Right lobe of liver (tissue), 6 donors: Measurements from ENCODE around the gene HSDL1. TPM values are rescaled to one million over a fixed set of nuclear protein-coding genes. Genes with fewer than 3 reads are reported as not detected.
A peak's percentile ranks its signal among the peaks of the same experiment; 100 is the strongest.

Experiments used
- ATAC-seq, 4 donors: fragments of 200-7000 bp; cut with Tn5 transposase; one replicate each; pipeline ENCODE4 v1.9.1; 2020; ENCODE audit warnings: mild to moderate bottlenecking in 4 of 4, moderate library complexity in 4 of 4
- DNase-seq, 3 donors: peaks; one replicate each; pipeline ENCODE4 v3.0.0-alpha.2; 2020
- H3K27ac ChIP-seq, 3 donors: fragments of 200-600 bp; one replicate each; pipeline ENCODE4 v1.8.0; 2022
- H3K27me3 ChIP-seq, 2 donors: fragments of 200-600 bp; one replicate each; pipeline ENCODE4 v1.8.0; 2022
- H3K36me3 ChIP-seq, 4 donors: fragments of 200-600 bp; sonication (generic) in 1 of 4; one replicate each; pipeline versions ENCODE4 v1.5.1 to v1.8.0; 2017 to 2022; ENCODE audit warnings: control low read depth in 1 of 4
- H3K4me1 ChIP-seq, 4 donors: fragments of 200-600 bp; sonication (generic) in 1 of 4; one replicate each; pipeline versions ENCODE4 v1.5.1 to v1.8.0; 2017 to 2022; ENCODE audit warnings: control low read depth in 1 of 4
- H3K4me3 ChIP-seq, 3 donors: fragments of 200-600 bp; one replicate each; pipeline ENCODE4 v1.8.0; 2022
- H3K9me3 ChIP-seq, 4 donors: fragments of 200-600 bp; sonication (generic) in 1 of 4; one replicate each; pipeline versions ENCODE4 v1.5.1 to v1.8.0; 2017 to 2022; ENCODE audit warnings: control low read depth in 1 of 4
- POLR2A ChIP-seq: fragments of 450-650 bp; IDR thresholded peaks from one replicate; pipeline ENCODE4 v1.6.1; 2017; ENCODE audit warnings: antibody characterized with exemption, mild to moderate bottlenecking
- WGBS: methylation state at CpG from one replicate; pipeline ENCODE4 v1.1.6; 2018; ENCODE audit warnings: low coverage, low lambda C conversion rate; ENCODE audit not compliant: insufficient coverage; ENCODE audit errors: missing lambda C conversion rate; 5-methylcytosine and 5-hydroxymethylcytosine counted together
- intact Hi-C, 2 donors: fragments of 100-400 bp; cut with DNase I; formaldehyde crosslinking; loops; one replicate each; pipeline versions ENCODE4 v1.11.2 to v1.14.1; 2022
- total RNA-seq, 6 experiments: library from RNA; depleted of rRNA in 2 of 6; stranded (reverse); fragments of >200 nt in 2 of 6; fragmentation: NEBNext Ultra II Directional in 3 of 6; extraction: Animal tissue kit (Norgen Biotek cat#: 25700) in 3 of 6; gene quantifications; one replicate each; pipeline versions ENCODE4 v1.1.0 to v1.2.4, GENCODE V29; 2016 to 2023
- TF ChIP-seq, protein P1 (sequence below), 4 donors: fragments of 200-600 bp in 3 of 4; fragments of 450-650 bp in 1 of 4; IDR thresholded peaks; one replicate each; pipeline versions ENCODE4 v1.5.1 to v1.8.0; 2016 to 2022; ENCODE audit warnings: antibody characterized with exemption in 4 of 4, mild to moderate bottlenecking in 2 of 4
- donor health status: DM: no; HTN: yes; CAD: no.
- donor health status: DM: no; HTN: no; CAD: no.
- donor health status: DM: no; HTN: no; CAD: no.
- donor health status: DM: no; HTN: yes; CAD: no.
- donor health status: DM: no; HTN: yes; CAD: no.

HSDL1 gene
- total RNA-seq, 6 experiments from 2014 or later: 4.3 to 8.1 (median 6.2) TPM

DNA sequence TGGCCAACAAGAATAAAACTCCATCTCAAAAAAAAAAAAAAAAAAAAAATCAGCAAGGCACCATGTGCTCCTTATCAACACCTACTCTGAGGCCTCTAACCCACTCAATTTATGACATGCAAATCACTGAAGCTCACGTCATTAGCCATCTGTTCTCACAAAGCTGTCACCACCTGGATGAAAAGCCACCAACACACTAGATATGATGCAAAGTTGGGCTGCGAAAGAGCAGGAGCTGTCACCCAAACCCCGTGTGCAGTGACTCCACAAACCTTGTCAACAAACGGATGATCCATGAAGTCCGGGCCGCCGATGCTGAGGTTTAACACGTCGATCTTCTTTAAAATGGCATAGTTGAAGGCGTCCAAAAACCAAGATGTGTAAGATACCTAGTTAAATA, 53.5 kb downstream of the HSDL1 start:
- no peaks in the 10 kb centered on the region for H3K27me3 ChIP-seq
- no peaks in the 10 kb centered on the region for H3K9me3 ChIP-seq
- TF ChIP-seq, protein P1, sequence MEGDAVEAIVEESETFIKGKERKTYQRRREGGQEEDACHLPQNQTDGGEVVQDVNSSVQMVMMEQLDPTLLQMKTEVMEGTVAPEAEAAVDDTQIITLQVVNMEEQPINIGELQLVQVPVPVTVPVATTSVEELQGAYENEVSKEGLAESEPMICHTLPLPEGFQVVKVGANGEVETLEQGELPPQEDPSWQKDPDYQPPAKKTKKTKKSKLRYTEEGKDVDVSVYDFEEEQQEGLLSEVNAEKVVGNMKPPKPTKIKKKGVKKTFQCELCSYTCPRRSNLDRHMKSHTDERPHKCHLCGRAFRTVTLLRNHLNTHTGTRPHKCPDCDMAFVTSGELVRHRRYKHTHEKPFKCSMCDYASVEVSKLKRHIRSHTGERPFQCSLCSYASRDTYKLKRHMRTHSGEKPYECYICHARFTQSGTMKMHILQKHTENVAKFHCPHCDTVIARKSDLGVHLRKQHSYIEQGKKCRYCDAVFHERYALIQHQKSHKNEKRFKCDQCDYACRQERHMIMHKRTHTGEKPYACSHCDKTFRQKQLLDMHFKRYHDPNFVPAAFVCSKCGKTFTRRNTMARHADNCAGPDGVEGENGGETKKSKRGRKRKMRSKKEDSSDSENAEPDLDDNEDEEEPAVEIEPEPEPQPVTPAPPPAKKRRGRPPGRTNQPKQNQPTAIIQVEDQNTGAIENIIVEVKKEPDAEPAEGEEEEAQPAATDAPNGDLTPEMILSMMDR (IDR thresholded peaks at IDR 0.05): no peak
- no peak for TF ChIP-seq POLR2A
- H3K4me1 ChIP-seq: peaks cover 0 to 4% (median 0%) of the 10 kb centered on the region in 4 donors
- WGBS: 87% methylated on average over 10 of the region's 10 CpGs
- DNase-seq: no peak
- H3K36me3 ChIP-seq: peaks cover 0 to 91% (median 48%) of the 10 kb centered on the region in 4 donors
- intact Hi-C loops: no loop called here
- ATAC-seq: no peak
- H3K27ac ChIP-seq: no peak overlapping the region
- H3K4me3 ChIP-seq: no peak overlapping the region

DNA sequence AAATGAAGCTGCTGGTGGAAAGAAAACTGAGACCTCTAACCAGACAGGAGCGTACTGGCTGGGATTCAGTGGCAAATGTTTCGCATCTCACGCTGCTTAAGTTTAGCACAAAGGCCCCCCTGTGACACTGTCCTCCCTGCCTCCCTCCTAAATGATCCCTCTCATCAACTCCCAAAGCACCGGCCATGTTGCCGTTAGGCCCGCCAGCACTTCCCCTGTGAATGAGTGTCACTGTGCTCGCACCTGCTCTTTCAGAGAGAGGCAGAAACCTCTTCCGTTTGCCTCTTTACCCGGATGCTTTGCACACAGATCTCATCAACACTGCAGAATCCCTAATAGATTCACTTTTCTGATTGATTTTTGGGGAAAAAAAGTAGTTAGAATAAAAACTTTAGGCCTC, 54.8 kb downstream of the HSDL1 start:
- Histone ChIP-seq H3K27ac (no peak overlapping the region), H3K4me1 (peaks cover 0 to 3% (median 0%) of the 10 kb centered on the region in 4 donors), H3K4me3 (no peak overlapping the region), H3K27me3 (no peaks in the 10 kb centered on the region), H3K36me3 (peaks cover 0 to 91% (median 48%) of the 10 kb centered on the region in 4 donors), H3K9me3 (no peaks in the 10 kb centered on the region)
- intact Hi-C loops: no loop called here
- no peak for DNase-seq
- 88% methylated on average over 8 of the region's 9 CpGs for WGBS
- no peak for TF ChIP-seq POLR2A
- TF ChIP-seq, protein P1 (IDR thresholded peaks at IDR 0.05): no peak
- no peak for ATAC-seq

DNA sequence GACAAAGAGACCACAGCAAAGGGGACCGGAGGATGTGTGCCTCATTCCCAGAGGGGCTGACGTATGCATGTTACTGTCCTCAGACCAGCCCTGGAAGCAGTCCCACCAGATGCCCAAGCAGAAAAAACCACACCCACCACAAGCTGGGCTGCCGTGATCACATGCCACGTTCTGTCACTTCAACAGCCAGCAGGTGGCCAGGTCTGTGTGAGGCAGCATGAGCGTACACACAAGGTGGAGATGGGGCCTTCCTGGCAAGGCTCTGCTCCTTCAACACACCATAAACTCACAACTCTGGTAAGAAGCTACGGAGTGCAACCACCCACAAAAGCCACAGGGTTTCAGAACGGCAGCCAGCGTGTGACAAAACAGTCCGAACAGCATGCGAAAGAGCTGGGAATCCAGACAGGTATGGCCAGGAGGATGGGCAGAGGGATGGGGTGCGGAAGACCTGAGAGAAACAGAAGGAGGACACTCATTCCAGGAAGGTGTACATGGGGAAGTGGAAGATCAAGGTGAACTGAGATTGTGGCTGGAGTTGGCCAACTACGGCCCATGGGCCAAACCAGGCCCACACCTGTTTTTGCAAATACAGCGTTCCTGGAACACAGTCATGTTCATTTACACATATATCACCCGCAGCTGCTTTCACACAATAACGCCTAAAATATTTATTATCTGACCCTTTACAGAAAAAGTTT, 56.1 kb downstream of the HSDL1 start:
- no peak overlapping the region for H3K27ac ChIP-seq
- peaks cover 0 to 3% (median 0%) of the 10 kb centered on the region in 4 donors for H3K4me1 ChIP-seq
- peak in 2 of 4 donors; percentile 24 to 36 for ATAC-seq
- H3K4me3 ChIP-seq: no peak overlapping the region
- H3K27me3 ChIP-seq: no peaks in the 10 kb centered on the region
- no peaks in the 10 kb centered on the region for H3K9me3 ChIP-seq
- TF ChIP-seq, protein P1 (IDR thresholded peaks at IDR 0.05): no peak
- 62% methylated on average over 10 of the region's 15 CpGs for WGBS
- intact Hi-C loops: loop anchor here (10.0 kb wide), 1 partner anchor 96 kb away; the partner anchor contains the start of gene TAF1C (in 2 of the 2)
- H3K36me3 ChIP-seq: peaks cover 0 to 79% (median 45%) of the 10 kb centered on the region in 4 donors
- DNase-seq: no peak

GRCh38 chr16:84087466-84088151, 57.4 kb downstream of the HSDL1 start:
- Histone ChIP-seq H3K9me3 (no peaks in the 10 kb centered on the region), H3K27me3 (no peaks in the 10 kb centered on the region), H3K27ac (no peak overlapping the region), H3K4me3 (no peak overlapping the region), H3K4me1 (peaks cover 0 to 3% (median 0%) of the 10 kb centered on the region in 4 donors), H3K36me3 (peaks cover 0 to 70% (median 37%) of the 10 kb centered on the region in 4 donors)
- TF ChIP-seq POLR2A: no peak
- TF ChIP-seq, protein P1 (IDR thresholded peaks at IDR 0.05): no peak
- intact Hi-C loops: loop anchor here (10.0 kb wide), 1 partner anchor 97 kb away; the partner anchor contains the start of gene TAF1C (in 2 of the 2)
- 82% methylated on average over 11 of the region's 11 CpGs for WGBS
- DNase-seq (no peak), ATAC-seq (no peak)
